ENCODE data around the gene GLP1R.

GLP1R gene

GRCh38 chr6:39007575-39007974, 41.0 kb upstream of the GLP1R start:
- Histone ChIP-seq H3K27me3 (replicated peaks; ENCODE audit: control insufficient read depth, insufficient read depth, low read length) (no peaks in the 10 kb centered on the region; the same call in 1 of the 2 replicates), H3K4me3 (replicated peaks; ENCODE audit: low read depth, low read length) (no peak overlapping the region), H3K36me3 (ENCODE audit: control insufficient read depth, insufficient read depth, low read length) (no peaks in the 10 kb centered on the region)
- no peak for TF ChIP-seq CTCF (IDR thresholded peaks at IDR 0.05; ENCODE audit: insufficient read depth, low read length, poor library complexity, severe bottlenecking)
- DNase-seq (ENCODE audit: extremely low read depth, insufficient read length) = no peak

GRCh38 chr6:39008737-39009136, 39.8 kb upstream of the GLP1R start:
- H3K4me3 ChIP-seq (replicated peaks; ENCODE audit: low read depth, low read length) = no peak overlapping the region
- no peak for DNase-seq (ENCODE audit: extremely low read depth, insufficient read length)
- no peak for TF ChIP-seq CTCF (IDR thresholded peaks at IDR 0.05; ENCODE audit: insufficient read depth, low read length, poor library complexity, severe bottlenecking)
- H3K36me3 ChIP-seq (ENCODE audit: control insufficient read depth, insufficient read depth, low read length) = no peaks in the 10 kb centered on the region
- no peaks in the 10 kb centered on the region; the same call in 1 of the 2 replicates for H3K27me3 ChIP-seq (replicated peaks; ENCODE audit: control insufficient read depth, insufficient read depth, low read length)

- no peaks in the 10 kb centered on the region for H3K36me3 ChIP-seq (ENCODE audit: control insufficient read depth, insufficient read depth, low read length)
- no peak for TF ChIP-seq CTCF (IDR thresholded peaks at IDR 0.05; ENCODE audit: insufficient read depth, low read length, poor library complexity, severe bottlenecking)
- DNase-seq (ENCODE audit: extremely low read depth, insufficient read length) = no peak
- no peak overlapping the region for H3K4me3 ChIP-seq (replicated peaks; ENCODE audit: low read depth, low read length)
- no peaks in the 10 kb centered on the region; the same call in 1 of the 2 replicates for H3K27me3 ChIP-seq (replicated peaks; ENCODE audit: control insufficient read depth, insufficient read depth, low read length)
Observed at GRCh38 chr6:39009476-39009875, 39.1 kb upstream of the GLP1R start.

GRCh38 chr6:39016839-39017546, 31.6 kb upstream of the GLP1R start:
- H3K4me3 ChIP-seq (replicated peaks; ENCODE audit: low read depth, low read length) = no peak overlapping the region
- no peaks in the 10 kb centered on the region for H3K36me3 ChIP-seq (ENCODE audit: control insufficient read depth, insufficient read depth, low read length)
- H3K27me3 ChIP-seq (replicated peaks; ENCODE audit: control insufficient read depth, insufficient read depth, low read length) = no peaks in the 10 kb centered on the region; the same call in none of the 2 replicates
- no peak for TF ChIP-seq CTCF (IDR thresholded peaks at IDR 0.05; ENCODE audit: insufficient read depth, low read length, poor library complexity, severe bottlenecking)
- no peak for DNase-seq (ENCODE audit: extremely low read depth, insufficient read length)

GRCh38 chr6:39017547-39017880, 31.1 kb upstream of the GLP1R start:
- H3K36me3 ChIP-seq (ENCODE audit: control insufficient read depth, insufficient read depth, low read length) = no peaks in the 10 kb centered on the region
- no peak for TF ChIP-seq CTCF (IDR thresholded peaks at IDR 0.05; ENCODE audit: insufficient read depth, low read length, poor library complexity, severe bottlenecking)
- no peak for DNase-seq (ENCODE audit: extremely low read depth, insufficient read length)
- H3K4me3 ChIP-seq (replicated peaks; ENCODE audit: low read depth, low read length) = no peak overlapping the region
- no peaks in the 10 kb centered on the region; the same call in none of the 2 replicates for H3K27me3 ChIP-seq (replicated peaks; ENCODE audit: control insufficient read depth, insufficient read depth, low read length)

GRCh38 chr6:39018103-39018502, 30.5 kb upstream of the GLP1R start:
- Histone ChIP-seq H3K36me3 (ENCODE audit: control insufficient read depth, insufficient read depth, low read length) (no peaks in the 10 kb centered on the region), H3K4me3 (replicated peaks; ENCODE audit: low read depth, low read length) (no peak overlapping the region), H3K27me3 (replicated peaks; ENCODE audit: control insufficient read depth, insufficient read depth, low read length) (no peaks in the 10 kb centered on the region; the same call in none of the 2 replicates)
- no peak for TF ChIP-seq CTCF (IDR thresholded peaks at IDR 0.05; ENCODE audit: insufficient read depth, low read length, poor library complexity, severe bottlenecking)
- no peak for DNase-seq (ENCODE audit: extremely low read depth, insufficient read length)

All from GM06990 (cell line).